CD4-positive, alpha-beta T cell treated with Interleukin-4 for 1 hour (primary cell): ENCODE results near the gene CFDP1.

Experiments
- DNase-seq, 2 donors: peaks; one replicate each; pipeline ENCODE4 v3.0.0-alpha.2; 2020 to 2022

CFDP1 gene

DNA sequence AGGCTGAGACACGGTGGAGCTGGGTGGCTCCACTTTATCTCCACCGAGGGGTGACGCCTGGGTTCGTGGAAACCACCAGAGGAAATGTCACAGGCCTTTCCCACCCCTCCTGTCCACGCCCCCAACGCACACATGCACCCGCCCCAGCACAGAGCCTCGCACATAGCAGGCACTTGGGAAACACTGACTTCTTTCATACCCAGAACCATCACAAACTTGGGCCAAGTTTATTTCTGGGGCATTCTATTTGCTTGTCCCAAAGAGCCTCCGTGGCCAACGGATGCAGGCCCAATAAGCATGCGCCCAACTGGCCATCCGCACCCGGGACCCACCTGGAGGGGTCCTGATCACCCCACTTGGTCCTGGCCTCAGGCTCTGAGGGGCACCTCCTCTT lies 185.2 kb downstream of the CFDP1 start:
- no peak for DNase-seq

DNA sequence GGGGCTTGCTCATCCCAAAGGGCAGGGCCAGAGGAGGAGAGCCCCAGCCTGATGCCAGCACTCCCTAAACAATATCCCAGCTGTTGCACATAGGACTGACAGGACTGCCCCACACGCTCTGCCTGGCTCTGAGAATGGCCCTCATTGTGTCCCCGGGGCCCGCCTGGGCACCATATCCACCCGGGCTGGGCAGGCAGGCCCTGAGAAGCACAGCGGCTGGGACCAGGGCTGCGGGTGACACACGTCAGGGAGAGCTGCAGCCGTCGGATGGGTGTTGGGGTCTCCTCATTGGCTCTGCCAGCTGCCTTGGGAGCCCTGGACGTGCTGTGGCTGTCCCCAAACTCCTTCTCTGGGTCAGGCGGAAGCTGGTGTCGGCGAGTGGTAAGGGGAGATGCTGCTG lies 186.1 kb downstream of the CFDP1 start:
- DNase-seq: no peak

DNA sequence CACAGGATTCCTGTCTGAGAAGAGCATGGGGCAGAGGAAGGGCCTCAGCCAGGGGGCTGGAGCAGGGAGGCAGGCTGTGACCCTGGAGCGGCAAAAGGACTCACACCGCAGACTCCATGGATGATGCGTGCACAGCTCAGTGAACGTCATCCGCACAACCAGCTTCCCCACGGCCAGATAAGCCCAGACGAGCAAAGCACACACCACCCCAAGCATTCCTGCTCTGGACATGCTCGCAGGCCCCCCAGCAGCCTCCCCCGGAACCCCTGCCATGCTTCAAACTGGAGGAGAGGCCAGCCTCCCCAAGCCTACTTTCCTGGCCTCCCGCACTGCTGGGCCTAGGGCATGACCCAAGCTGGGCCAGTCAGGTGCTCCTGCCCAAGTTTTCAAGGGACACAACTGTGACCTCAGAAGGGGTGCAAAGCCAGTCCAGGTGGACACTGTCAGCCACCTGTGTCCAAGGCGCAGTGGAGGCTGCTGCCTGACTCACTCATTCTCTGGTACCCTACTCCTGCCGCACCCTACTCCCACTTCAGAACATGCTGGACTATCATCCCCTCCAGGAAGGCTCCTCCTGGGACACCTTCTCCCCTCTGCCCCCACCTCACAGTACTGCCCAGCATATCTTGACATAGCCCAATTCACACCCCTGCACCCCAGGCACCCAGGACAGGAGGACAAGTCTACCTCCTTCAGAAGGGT lies 186.6 kb downstream of the CFDP1 start:
- DNase-seq: no peak

DNA sequence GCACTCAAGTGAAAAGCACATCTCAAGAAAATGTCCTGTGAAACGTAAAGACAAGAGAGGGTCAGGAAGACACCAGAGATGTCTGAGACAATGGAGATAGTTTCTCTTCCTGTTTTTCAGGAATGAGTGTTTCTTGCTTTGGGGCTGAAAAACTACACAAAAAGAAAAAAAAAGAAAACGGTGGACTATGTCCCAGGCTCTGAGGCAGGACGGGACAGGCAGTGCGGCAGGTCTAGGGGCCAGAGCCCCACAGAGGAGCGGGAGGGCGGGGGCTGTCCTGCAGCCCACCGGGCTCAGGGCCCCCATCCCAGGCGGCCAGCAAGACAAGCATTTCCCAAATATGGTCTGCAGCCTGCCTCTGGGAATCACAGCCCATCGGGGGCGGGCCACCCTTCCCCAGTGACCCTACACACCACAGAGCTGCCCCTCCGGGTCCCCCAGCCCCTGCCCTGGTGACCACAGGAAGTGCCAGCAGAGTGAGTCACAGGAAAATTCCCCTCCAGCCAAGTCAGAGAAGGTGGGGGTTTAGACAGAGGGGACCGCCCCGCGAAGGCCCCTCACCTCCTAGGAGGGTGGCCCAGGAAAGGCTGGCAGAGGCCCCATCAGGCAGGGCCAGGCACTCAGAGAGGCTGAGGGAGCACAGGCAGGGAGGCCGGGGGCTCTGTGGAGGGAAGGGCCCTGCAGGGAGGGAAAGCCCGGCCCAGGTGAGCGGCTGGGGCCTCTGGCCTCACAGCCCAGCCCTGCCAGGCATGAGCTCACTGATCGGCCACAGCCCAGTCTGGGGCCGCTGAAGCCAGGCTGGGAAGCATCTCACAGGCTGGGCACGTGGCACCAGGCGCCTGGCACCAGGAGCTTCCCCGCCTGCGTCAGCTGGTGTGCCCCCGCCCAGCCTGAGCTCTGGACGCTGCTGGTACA lies 188.2 kb downstream of the CFDP1 start:
- DNase-seq: no peak

DNA sequence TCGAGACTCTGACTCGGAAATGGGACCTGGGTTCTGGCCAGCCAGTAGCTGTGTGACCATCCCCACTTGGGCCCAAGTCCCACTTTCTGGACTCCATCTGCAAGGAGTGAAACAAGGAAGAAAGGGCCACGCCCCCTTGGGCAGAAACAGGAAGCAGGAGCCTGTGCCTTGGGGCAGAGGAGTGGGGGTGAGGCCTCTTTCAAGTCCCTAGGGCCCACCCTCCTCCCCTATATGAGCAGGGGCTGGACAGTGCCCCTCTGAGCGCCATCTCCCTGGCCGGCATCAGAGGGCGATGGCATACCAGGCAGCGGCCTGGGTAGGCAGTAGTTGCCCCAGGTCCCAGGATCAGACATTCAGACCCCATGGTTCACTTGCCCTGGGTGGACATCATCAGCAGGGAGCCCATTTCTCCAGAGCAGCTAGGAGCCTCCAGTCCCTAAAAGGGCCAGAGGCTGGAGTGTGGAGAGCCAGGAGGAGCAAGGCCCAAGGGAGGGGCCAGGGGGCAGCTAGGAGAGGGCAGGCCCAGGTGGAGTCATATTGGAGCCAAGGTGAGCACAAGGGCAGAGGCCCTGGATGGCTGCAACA lies 189.0 kb downstream of the CFDP1 start:
- no peak for DNase-seq
